ENCODE results near the gene WASHC4.

GRCh38 chr12:105110851-105111250 is 3.3 kb downstream of the WASHC4 start:
- TF ChIP-seq POLR2AphosphoS5 (IDR thresholded peaks at IDR 0.05) (no peak), CTCF (IDR thresholded peaks at IDR 0.05) (no peak), POLR2A (IDR thresholded peaks at IDR 0.05) (no peak), EP300 (IDR thresholded peaks at IDR 0.05; ENCODE audit: low read depth) (no peak)

Measured in transverse colon (tissue), 4 donors.